Spleen (tissue), 7 donors: ENCODE measurements around the gene FUT8.

Source experiments
- POLR2A ChIP-seq, 3 donors: fragments of 450-650 bp; IDR thresholded peaks; one replicate each; pipeline ENCODE4 v1.5.1; 2017; ENCODE audit warnings: antibody characterized with exemption in 3 of 3, mild to moderate bottlenecking in 1 of 3
- POLR2AphosphoS5 ChIP-seq, 3 donors: sonication (generic); formaldehyde crosslinking; IDR thresholded peaks; one replicate each; pipeline ENCODE4 v1.5.1; 2017; ENCODE audit warnings: antibody characterized with exemption in 3 of 3
- TF ChIP-seq, protein P1 (sequence below), 11 experiments: fragments of 200-600 bp in 7 of 11; fragments of 450-650 bp in 4 of 11; sonication (generic) in 4 of 11; IDR thresholded peaks in 8 of 11; conservative IDR thresholded peaks in 3 of 11; 1 replicate in 7 of 11; 2 replicates in 4 of 11; pipeline versions ENCODE4 v1.4.0 to v1.8.0; 2016 to 2021; ENCODE audit warnings: antibody characterized with exemption in 11 of 11, inconsistent platforms in 4 of 11, mild to moderate bottlenecking in 1 of 11
- donor health status: DM: no; HTN: no; CAD: no; lungs with moderate emphysema.
- donor health status: DM: no; HTN: no; CAD: no.
- donor health status: DM: no; HTN: no; CAD: no.

DNA sequence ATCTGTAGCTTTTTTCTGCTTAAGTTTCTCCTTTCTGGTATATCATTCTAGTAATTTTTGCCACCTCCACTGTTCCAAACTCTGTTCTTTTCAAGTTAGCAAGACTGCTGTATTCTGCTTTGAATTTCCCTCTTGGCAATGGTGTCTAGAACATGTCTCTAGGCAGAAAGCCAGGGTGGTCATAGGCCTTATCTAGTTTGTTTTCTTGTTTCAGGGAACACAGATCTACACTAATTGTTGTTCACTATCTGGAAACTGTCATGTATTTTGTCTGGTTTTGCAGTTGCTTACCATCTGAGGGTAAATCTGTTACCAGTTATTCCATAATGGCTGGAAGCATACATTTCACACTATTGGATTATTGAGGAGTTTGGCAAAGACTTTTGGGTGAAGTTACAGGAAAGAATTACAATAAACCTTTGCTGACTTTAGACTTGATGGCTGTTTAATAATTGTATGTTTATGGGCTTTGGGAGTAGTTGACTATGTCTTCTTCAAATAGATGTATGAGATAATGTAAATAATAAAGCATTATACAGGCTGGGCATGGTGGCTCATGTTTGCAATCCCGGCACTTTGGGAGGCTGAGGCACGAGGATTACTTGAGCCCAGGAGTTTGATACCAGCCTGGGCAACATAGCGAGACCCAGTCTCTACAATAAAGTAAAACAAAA is 41.4 kb downstream of the FUT8 start:
- no peak for TF ChIP-seq POLR2A (IDR thresholded peaks at IDR 0.05)
- TF ChIP-seq, protein P1, sequence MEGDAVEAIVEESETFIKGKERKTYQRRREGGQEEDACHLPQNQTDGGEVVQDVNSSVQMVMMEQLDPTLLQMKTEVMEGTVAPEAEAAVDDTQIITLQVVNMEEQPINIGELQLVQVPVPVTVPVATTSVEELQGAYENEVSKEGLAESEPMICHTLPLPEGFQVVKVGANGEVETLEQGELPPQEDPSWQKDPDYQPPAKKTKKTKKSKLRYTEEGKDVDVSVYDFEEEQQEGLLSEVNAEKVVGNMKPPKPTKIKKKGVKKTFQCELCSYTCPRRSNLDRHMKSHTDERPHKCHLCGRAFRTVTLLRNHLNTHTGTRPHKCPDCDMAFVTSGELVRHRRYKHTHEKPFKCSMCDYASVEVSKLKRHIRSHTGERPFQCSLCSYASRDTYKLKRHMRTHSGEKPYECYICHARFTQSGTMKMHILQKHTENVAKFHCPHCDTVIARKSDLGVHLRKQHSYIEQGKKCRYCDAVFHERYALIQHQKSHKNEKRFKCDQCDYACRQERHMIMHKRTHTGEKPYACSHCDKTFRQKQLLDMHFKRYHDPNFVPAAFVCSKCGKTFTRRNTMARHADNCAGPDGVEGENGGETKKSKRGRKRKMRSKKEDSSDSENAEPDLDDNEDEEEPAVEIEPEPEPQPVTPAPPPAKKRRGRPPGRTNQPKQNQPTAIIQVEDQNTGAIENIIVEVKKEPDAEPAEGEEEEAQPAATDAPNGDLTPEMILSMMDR (IDR thresholded peaks at IDR 0.05 in 8 of 11, conservative IDR thresholded peaks at IDR 0.05 in 3 of 11), result no peak
- TF ChIP-seq POLR2AphosphoS5 (IDR thresholded peaks at IDR 0.05), result no peak
